ENCODE measurements around the gene SPESP1. TPM values are rescaled to one million over a fixed set of nuclear protein-coding genes. Genes with fewer than 3 reads are reported as not detected.
"Not testable (repeated sequence)": the region's sequence is repeated elsewhere in the genome, so short reads cannot be mapped to it uniquely, and the experiment has no call there.

The SPESP1 gene
- total RNA-seq, 2 donors from 2014 or later = 0.96 to 14.3 TPM

DNA sequence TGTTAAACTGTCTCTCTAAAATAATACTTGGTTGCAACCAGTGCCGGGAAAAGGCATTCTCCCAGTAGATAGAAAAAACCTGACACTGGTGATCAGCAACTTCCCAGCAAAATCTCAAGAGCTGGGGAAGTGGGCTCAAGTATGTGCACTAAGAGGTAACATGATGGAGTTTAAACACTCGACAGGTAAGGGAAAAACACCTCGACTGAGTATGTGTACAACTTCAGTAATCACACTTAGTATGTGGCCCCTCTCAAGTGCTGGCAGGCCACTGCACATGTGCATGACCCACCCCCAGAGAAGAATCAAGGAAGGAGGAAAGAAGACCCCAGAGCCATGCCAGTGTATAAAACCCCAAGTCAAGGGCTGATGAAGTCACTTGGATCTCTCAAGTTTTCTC lies 27.4 kb downstream of the SPESP1 start:
- Histone ChIP-seq H3K27me3 (replicated peaks; ENCODE audit: insufficient read depth) (no peaks in the 10 kb centered on the region), H3K4me1 (replicated peaks) (no peaks in the 10 kb centered on the region), H3K36me3 (no peaks in the 10 kb centered on the region), H3K27ac (no peak overlapping the region), H3K4me3 (no peak overlapping the region), H3K9me3 (no peaks in the 10 kb centered on the region)
- intact Hi-C loops (cut with DNase I) = no loop called here
- 86% methylated on average over 3 of the region's 3 CpGs for WGBS
- TF ChIP-seq, protein P1, sequence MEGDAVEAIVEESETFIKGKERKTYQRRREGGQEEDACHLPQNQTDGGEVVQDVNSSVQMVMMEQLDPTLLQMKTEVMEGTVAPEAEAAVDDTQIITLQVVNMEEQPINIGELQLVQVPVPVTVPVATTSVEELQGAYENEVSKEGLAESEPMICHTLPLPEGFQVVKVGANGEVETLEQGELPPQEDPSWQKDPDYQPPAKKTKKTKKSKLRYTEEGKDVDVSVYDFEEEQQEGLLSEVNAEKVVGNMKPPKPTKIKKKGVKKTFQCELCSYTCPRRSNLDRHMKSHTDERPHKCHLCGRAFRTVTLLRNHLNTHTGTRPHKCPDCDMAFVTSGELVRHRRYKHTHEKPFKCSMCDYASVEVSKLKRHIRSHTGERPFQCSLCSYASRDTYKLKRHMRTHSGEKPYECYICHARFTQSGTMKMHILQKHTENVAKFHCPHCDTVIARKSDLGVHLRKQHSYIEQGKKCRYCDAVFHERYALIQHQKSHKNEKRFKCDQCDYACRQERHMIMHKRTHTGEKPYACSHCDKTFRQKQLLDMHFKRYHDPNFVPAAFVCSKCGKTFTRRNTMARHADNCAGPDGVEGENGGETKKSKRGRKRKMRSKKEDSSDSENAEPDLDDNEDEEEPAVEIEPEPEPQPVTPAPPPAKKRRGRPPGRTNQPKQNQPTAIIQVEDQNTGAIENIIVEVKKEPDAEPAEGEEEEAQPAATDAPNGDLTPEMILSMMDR (IDR thresholded peaks at IDR 0.05) = no peak
- TF ChIP-seq POLR2A (IDR thresholded peaks at IDR 0.05) (no peak), POLR2AphosphoS5 (IDR thresholded peaks at IDR 0.05) (no peak)
- DNase-seq (ENCODE audit: low spot score) = no peak

DNA sequence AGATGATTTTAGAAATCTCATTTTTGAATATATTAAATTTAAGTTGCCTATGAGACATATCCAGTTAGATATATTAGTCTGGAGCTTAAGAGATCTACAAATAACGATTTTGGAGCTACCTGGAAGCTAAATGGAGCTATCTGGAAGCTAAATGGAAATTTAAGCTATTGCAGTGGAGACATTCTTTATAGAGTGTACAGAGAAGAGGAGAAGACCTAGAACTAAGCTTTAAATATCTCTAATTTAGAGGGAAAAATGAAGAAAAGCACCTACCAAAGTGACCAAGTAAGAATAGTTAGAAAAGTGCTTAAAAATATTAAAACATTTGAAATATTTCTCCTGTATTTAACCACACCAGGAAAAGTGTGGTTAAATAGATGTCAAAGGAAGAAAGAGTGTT lies 28.3 kb downstream of the SPESP1 start:
- TF ChIP-seq, protein P1 (IDR thresholded peaks at IDR 0.05) = no peak
- TF ChIP-seq POLR2AphosphoS5 (IDR thresholded peaks at IDR 0.05) = no peak
- TF ChIP-seq POLR2A (IDR thresholded peaks at IDR 0.05) = no peak
- Histone ChIP-seq H3K27ac (no peak overlapping the region), H3K27me3 (replicated peaks; ENCODE audit: insufficient read depth) (no peaks in the 10 kb centered on the region), H3K9me3 (no peaks in the 10 kb centered on the region), H3K4me3 (no peak overlapping the region), H3K36me3 (no peaks in the 10 kb centered on the region), H3K4me1 (replicated peaks) (no peaks in the 10 kb centered on the region)
- WGBS = 81% methylated on average over 1 of the region's 1 CpG
- DNase-seq (ENCODE audit: low spot score) = no peak
- intact Hi-C loops (cut with DNase I) = no loop called here

DNA sequence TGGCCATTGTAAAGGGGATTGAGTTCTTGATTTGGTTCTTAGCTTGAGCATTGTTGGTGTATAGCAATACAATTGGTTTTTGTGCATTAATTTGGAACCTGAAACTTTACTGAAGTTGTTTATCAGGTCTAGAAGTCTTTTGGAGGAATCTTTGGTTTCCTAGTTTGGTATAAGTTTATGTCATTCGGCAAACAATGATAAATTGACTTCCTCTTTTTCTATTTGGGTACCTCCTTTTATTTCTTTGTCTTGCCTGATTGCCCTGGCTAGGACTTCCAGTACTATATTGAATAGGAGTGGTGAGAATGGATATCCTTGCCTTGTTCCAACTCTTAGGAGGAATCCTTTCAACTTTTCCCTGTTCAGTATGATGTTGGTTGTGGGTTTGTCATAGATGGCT lies 32.1 kb downstream of the SPESP1 start:
- Histone ChIP-seq H3K9me3 (no peaks in the 10 kb centered on the region), H3K27me3 (replicated peaks; ENCODE audit: insufficient read depth) (no peaks in the 10 kb centered on the region), H3K27ac (no peak overlapping the region), H3K36me3 (no peaks in the 10 kb centered on the region), H3K4me1 (replicated peaks) (no peaks in the 10 kb centered on the region), H3K4me3 (no peak overlapping the region)
- TF ChIP-seq POLR2A (IDR thresholded peaks at IDR 0.05) = no peak
- no peak for TF ChIP-seq POLR2AphosphoS5 (IDR thresholded peaks at IDR 0.05)
- TF ChIP-seq, protein P1 (IDR thresholded peaks at IDR 0.05) = no peak
- no peak for DNase-seq (ENCODE audit: low spot score)
- intact Hi-C loops (cut with DNase I) = no loop called here
- WGBS = 90% methylated on average over 1 of the region's 1 CpG

DNA sequence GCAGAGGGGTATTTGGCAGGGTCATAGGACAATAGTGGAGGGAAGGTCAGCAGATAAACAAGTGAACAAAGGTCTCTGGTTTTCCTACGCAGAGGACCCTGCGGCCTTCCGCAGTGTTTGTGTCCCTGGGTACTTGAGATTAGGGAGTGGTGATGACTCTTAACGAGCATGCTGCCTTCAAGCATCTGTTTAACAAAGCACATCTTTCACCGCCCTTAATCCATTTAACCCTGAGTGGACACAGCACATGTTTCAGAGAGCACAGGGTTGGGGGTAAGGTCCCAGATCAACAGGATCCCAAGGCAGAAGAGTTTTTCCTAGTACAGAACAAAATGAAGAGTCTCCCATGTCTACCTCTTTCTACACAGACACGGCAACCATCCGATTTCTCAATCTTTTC lies 33.4 kb downstream of the SPESP1 start:
- H3K27me3 ChIP-seq (replicated peaks; ENCODE audit: insufficient read depth); H3K4me1 ChIP-seq (replicated peaks); H3K9me3 ChIP-seq; H3K4me3 ChIP-seq; H3K27ac ChIP-seq; DNase-seq (ENCODE audit: low spot score); intact Hi-C loops (cut with DNase I); H3K36me3 ChIP-seq: not testable (repeated sequence)
- 84% methylated on average over 7 of the region's 7 CpGs for WGBS

DNA sequence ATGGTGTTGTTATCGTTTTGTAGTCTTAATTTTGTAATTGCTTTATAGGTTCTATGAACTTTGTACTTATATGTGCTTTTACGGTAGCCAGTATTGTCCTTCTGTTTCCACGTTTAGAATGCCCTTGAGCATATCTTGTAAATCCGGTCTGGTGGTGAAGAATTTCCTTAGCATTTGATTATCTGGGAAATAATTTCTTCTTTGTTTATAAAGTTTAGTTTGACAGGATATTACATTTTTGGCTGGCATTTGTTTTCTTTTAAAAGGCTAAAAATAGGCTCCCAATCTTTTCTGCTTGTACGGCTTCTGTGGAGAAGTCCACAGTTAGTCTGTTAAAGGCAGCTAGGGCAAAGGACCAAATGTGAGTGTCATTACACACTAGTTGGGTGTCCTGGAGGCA lies 36.7 kb downstream of the SPESP1 start:
- H3K36me3 ChIP-seq = no peaks in the 10 kb centered on the region
- intact Hi-C loops (cut with DNase I) = no loop called here
- TF ChIP-seq POLR2AphosphoS5 (IDR thresholded peaks at IDR 0.05) (no peak), POLR2A (IDR thresholded peaks at IDR 0.05) (no peak)
- TF ChIP-seq, protein P1 (IDR thresholded peaks at IDR 0.05) = no peak
- no peak overlapping the region for H3K27ac ChIP-seq
- no peak for DNase-seq (ENCODE audit: low spot score)
- 50% methylated on average over 5 of the region's 5 CpGs for WGBS
- no peaks in the 10 kb centered on the region for H3K27me3 ChIP-seq (replicated peaks; ENCODE audit: insufficient read depth)
- H3K4me1 ChIP-seq (replicated peaks) = no peaks in the 10 kb centered on the region
- H3K9me3 ChIP-seq = no peaks in the 10 kb centered on the region
- H3K4me3 ChIP-seq = no peak overlapping the region

Measured in prostate gland (tissue), 2 donors.